Measurements from ENCODE around the gene SLC9A8. TPM values are rescaled to one million over a fixed set of nuclear protein-coding genes. Genes with fewer than 3 reads are reported as not detected.

SLC9A8 gene
- total and polyA plus RNA-seq, 2 experiments from 2014 or later: 4.2 to 5.0 TPM

DNA sequence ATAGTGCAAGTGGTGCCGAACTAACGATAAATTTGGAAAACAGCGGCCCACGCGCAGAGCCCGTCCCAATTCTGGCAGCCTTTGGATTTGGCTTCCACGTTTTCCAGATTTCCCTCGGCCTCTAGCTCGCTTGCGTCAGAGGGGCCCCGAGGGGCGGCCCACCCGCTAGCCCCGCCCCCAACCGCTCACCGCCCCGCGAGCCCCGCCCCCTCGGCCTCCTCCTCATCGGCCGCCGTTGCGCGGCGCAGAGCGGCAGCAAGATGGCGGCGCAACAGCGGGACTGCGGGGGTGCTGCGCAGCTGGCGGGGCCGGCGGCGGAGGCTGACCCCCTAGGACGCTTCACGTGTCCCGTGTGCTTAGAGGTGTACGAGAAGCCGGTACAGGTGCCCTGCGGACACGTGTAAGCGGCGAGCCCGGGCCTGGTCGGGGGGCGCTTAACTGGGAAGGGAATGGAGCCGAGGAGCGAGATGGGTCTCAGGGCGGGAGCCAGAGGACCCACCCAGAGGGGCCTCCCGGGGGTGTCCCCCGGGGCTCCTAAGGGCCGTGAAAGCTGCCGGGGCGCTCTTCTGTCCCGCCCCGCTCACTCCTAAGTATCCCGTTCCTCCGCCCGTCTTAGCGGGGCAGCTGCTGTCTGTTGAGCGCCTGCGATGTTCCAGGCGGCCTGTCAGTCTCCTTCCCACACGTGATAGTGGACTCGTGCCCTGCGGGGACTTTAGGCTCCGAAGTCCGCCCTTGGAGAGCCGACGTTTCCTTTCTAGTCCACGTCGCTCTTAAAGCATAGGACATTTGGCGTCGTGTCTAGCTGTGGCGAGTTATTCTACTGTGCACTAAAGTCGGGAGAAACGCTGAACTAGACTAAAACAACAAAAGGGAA is 123.8 kb downstream of the SLC9A8 start, which contains the start of gene RNF114:
Gene RNF114, plus strand, starts transcription at position 245 of the 874 bp plus-strand sequence. Its CDS starts 16 bp downstream, at position 261.
- Histone ChIP-seq H3K27me3 (replicated peaks; ENCODE audit: insufficient read depth) (no peaks in the 10 kb centered on the region), H3K9me2 (ENCODE audit: insufficient read depth) (no peaks in the 10 kb centered on the region), H2AFZ (peak within 1 kb of the TSS; percentile 96), H3K9ac (peak within 1 kb of the TSS; percentile 93), H3K9me3 (ENCODE audit: low read depth) (no peaks in the 10 kb centered on the region), H3K4me2 (ENCODE audit: unreplicated experiment) (peak within 1 kb of the TSS; percentile 88), H3F3A (ENCODE audit: insufficient read depth) (peaks cover 5% of the 10 kb centered on the region; the same call in 1 of the 2 replicates), H3K27ac (peak within 1 kb of the TSS; percentile 68), H4K20me1 (ENCODE audit: insufficient read depth) (0 out of 2 replicates have a peak, but pooled peaks cover 4% of the 10 kb centered on the region), H3K36me3 (ENCODE audit: low read depth) (peaks cover 3% of the 10 kb centered on the region; the same call in 1 of the 2 replicates), H3K4me3 (peak within 1 kb of the TSS; percentile 89), H3K4me1 (ENCODE audit: insufficient read depth) (peaks cover 19% of the 10 kb centered on the region), H3K79me2 (ENCODE audit: insufficient read depth) (peaks cover 52% of the 10 kb centered on the region)
- TF ChIP-seq EZH2phosphoT487 (IDR thresholded peaks at IDR 0.05; ENCODE audit: insufficient read depth, low read depth) (no peak), EZH2 (IDR thresholded peaks at IDR 0.05; ENCODE audit: insufficient read depth, poor library complexity, severe bottlenecking) (no peak)
- WGBS, 2 experiments (ENCODE audit: low coverage in 1 of 2, low lambda C conversion rate in 2 of 2, missing lambda C conversion rate in 2 of 2): 1% methylated on average over 54 to 68 of the region's 79 CpGs
- DNase-seq: peak; percentile 98
- in situ Hi-C loops (cut with MboI): no loop called here

DNA sequence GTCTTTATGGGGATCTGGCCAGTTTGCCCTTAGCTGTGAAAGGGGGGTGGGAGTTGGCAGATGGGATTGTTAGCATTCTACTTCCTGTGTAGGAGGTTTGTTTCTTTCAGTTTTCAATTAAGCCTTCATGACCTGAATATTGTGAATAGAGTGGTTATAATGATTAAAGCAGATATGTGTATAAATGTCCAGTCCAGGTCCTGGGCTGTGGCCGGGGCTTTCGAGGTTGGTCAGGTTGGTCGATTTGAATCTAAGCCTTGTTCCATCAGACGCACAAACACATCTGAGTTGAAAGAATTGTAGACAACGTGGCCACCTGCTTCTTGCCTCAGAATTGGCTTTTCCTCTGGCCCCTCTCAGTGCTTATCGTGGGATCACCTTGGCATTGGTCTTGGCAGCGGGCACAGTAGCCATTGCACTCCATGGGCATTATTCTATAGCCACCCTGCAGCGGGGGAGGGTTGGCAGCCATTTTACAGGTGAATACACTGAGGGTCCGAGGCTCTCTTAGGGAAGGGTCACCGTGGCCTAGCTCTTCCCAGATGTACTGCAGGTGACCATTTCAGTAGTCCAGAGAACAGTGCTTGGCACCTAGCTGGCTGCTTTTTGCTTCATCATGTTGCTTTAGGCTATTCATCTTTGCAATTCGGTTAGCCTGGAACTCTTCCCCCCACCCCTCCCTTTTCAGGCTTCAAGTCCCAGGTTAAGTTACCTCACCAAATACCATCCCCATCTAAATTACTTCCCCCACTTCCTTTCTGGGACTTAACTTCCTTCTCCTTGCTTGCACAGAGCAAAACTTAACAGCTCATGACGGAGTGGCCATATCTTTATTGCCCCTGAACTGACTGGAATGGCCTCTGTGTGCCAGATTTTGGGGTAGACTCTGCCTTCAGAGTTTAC is 124.7 kb downstream of the SLC9A8 start:
- H3K36me3 ChIP-seq (ENCODE audit: low read depth): peaks cover 9% of the 10 kb centered on the region; the same call in 1 of the 2 replicates
- in situ Hi-C loops (cut with MboI): no loop called here
- H3K9ac ChIP-seq: peak overlapping the region; percentile 93
- H2AFZ ChIP-seq: peak overlapping the region; percentile 82
- TF ChIP-seq EZH2phosphoT487 (IDR thresholded peaks at IDR 0.05; ENCODE audit: insufficient read depth, low read depth) (no peak), EZH2 (IDR thresholded peaks at IDR 0.05; ENCODE audit: insufficient read depth, poor library complexity, severe bottlenecking) (no peak)
- DNase-seq: peak; percentile 22
- H3K4me3 ChIP-seq: peak overlapping the region; percentile 89
- no peaks in the 10 kb centered on the region for H3K9me3 ChIP-seq (ENCODE audit: low read depth)
- H3K27ac ChIP-seq: peak overlapping the region; percentile 68
- peaks cover 19% of the 10 kb centered on the region for H3K4me1 ChIP-seq (ENCODE audit: insufficient read depth)
- H3K9me2 ChIP-seq (ENCODE audit: insufficient read depth): no peaks in the 10 kb centered on the region
- H3K4me2 ChIP-seq (ENCODE audit: unreplicated experiment): peak overlapping the region; percentile 83
- peaks cover 61% of the 10 kb centered on the region for H3K79me2 ChIP-seq (ENCODE audit: insufficient read depth)
- peaks cover 5% of the 10 kb centered on the region; the same call in 1 of the 2 replicates for H3F3A ChIP-seq (ENCODE audit: insufficient read depth)
- 4 to 7% methylated on average over 12 of the region's 12 CpGs for WGBS, 2 experiments (ENCODE audit: low coverage in 1 of 2, low lambda C conversion rate in 2 of 2, missing lambda C conversion rate in 2 of 2)
- no peaks in the 10 kb centered on the region for H3K27me3 ChIP-seq (replicated peaks; ENCODE audit: insufficient read depth)
- 0 out of 2 replicates have a peak, but pooled peaks cover 4% of the 10 kb centered on the region for H4K20me1 ChIP-seq (ENCODE audit: insufficient read depth)

- 29 to 34% methylated on average over 12 of the region's 12 CpGs for WGBS, 2 experiments (ENCODE audit: low coverage in 1 of 2, low lambda C conversion rate in 2 of 2, missing lambda C conversion rate in 2 of 2)
- Histone ChIP-seq H4K20me1 (ENCODE audit: insufficient read depth) (0 out of 2 replicates have a peak, but pooled peaks cover 4% of the 10 kb centered on the region), H3F3A (ENCODE audit: insufficient read depth) (peaks cover 5% of the 10 kb centered on the region; the same call in 1 of the 2 replicates), H3K9ac (peak overlapping the region; percentile 93), H3K27me3 (replicated peaks; ENCODE audit: insufficient read depth) (no peaks in the 10 kb centered on the region), H3K36me3 (ENCODE audit: low read depth) (peaks cover 12% of the 10 kb centered on the region; the same call in 1 of the 2 replicates), H3K27ac (peak overlapping the region; percentile 42), H3K4me3 (peak overlapping the region; percentile 89), H3K79me2 (ENCODE audit: insufficient read depth) (peaks cover 73% of the 10 kb centered on the region), H2AFZ (no peak overlapping the region), H3K9me3 (ENCODE audit: low read depth) (no peaks in the 10 kb centered on the region), H3K4me1 (ENCODE audit: insufficient read depth) (peaks cover 19% of the 10 kb centered on the region), H3K4me2 (ENCODE audit: unreplicated experiment) (peak overlapping the region; percentile 83), H3K9me2 (ENCODE audit: insufficient read depth) (no peaks in the 10 kb centered on the region)
- in situ Hi-C loops (cut with MboI): no loop called here
- DNase-seq: peak; percentile 83
- TF ChIP-seq EZH2phosphoT487 (IDR thresholded peaks at IDR 0.05; ENCODE audit: insufficient read depth, low read depth) (no peak), EZH2 (IDR thresholded peaks at IDR 0.05; ENCODE audit: insufficient read depth, poor library complexity, severe bottlenecking) (no peak)
Measured at GRCh38 chr20:49938173-49939163, 125.8 kb downstream of the SLC9A8 start.
